ENCODE measurements around the gene ADCY2.

The ADCY2 gene

DNA sequence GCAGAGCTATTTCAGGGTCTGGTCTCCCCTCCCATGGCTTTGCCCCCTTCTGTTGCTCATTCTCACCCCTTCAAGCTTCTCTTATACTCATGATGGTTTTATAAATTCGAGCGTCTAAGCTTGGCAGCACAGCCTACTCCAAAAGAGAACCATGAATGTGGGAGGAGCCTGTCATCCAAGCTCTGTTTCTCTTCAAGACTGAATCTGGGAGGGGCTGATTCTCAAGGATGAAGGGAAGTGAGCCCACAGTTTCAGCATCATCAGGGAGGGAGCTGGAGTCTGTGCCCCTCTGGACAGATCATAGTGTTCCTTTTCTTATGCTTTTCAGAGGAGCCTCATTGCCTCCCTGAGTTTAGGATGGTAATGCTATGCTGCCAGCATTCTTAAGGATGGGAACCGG lies 286.4 kb downstream of the ADCY2 start:
- no peak overlapping the region for H3K4me3 ChIP-seq (ENCODE audit: low read depth, low read length)
- no peak for TF ChIP-seq CTCF (IDR thresholded peaks at IDR 0.05; ENCODE audit: low read depth, low read length, missing control alignments)
- no peak for DNase-seq (ENCODE audit: low read depth)

- DNase-seq (ENCODE audit: low read depth), result no peak
Observed at GRCh38 chr5:7683753-7684152, 287.8 kb downstream of the ADCY2 start.

DNA sequence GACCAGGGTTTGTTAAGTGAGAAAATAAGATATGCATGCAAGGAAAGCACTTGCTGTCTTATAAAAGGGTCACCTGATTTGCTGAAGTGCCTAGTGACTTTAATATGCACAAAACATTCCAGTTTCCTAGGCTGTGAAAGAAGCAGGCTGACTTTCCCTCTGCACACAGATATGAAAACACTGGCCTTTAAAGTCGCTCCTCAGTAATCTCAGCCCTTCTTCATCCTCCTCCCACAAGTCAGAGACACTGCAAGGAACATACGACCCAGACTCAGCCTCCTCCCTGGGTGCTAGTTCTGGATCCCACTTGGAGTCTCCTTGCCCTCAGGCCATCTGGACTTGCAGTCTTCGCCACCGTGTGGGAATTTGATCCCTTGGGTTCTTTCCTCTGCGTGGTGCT lies 288.9 kb downstream of the ADCY2 start:
- H3K4me3 ChIP-seq (ENCODE audit: low read depth, low read length), result no peak overlapping the region
- no peak for DNase-seq (ENCODE audit: low read depth)
- TF ChIP-seq CTCF (IDR thresholded peaks at IDR 0.05; ENCODE audit: low read depth, low read length, missing control alignments), result no peak

More at GRCh38 chr5:7683753-7684152, 287.8 kb downstream of the ADCY2 start:
- no peak overlapping the region for H3K4me3 ChIP-seq (ENCODE audit: low read depth, low read length)
- peak; percentile 8 for TF ChIP-seq CTCF (IDR thresholded peaks at IDR 0.05; ENCODE audit: low read depth, low read length, missing control alignments)

DNA sequence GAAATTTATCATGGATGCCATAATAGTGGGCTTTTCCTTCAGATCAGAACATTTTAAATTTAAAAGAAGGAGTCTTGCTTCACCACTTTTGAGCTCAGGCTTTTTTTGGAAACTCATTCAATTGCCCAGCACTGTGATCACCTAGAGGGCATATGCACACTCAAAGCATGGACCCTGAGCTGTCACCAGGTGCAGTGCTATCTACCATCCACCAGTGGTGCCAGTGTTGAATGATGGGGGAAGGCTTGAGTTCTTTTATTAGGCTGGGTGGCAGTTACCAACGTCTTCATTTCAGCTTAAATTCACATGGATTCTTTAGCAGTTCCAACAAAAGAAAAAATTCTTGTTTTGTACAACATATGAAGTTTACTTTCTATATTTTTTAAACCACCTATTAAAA lies 290.9 kb downstream of the ADCY2 start:
- no peak for TF ChIP-seq CTCF (IDR thresholded peaks at IDR 0.05; ENCODE audit: low read depth, low read length, missing control alignments)
- no peak overlapping the region for H3K4me3 ChIP-seq (ENCODE audit: low read depth, low read length)
- no peak for DNase-seq (ENCODE audit: low read depth)

DNA sequence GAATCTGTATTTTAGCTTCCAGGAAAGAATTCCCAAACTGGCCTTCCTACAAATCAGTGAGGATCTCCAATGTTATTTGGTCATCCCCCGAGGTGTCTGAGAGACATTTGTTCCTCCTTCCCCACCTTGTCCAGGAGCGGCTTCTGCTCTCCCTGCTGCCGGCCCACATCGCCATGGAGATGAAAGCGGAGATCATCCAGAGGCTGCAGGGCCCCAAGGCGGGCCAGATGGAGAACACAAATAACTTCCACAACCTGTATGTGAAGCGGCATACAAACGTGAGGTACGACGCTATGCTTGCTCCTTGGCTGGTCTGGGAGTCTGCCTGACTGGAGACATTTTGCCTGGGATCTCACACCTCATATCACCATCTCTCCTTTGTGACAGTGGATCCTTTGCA lies 294.6 kb downstream of the ADCY2 start:
- no peak for TF ChIP-seq CTCF (IDR thresholded peaks at IDR 0.05; ENCODE audit: low read depth, low read length, missing control alignments)
- DNase-seq (ENCODE audit: low read depth), result no peak
- no peak overlapping the region for H3K4me3 ChIP-seq (ENCODE audit: low read depth, low read length)

DNA sequence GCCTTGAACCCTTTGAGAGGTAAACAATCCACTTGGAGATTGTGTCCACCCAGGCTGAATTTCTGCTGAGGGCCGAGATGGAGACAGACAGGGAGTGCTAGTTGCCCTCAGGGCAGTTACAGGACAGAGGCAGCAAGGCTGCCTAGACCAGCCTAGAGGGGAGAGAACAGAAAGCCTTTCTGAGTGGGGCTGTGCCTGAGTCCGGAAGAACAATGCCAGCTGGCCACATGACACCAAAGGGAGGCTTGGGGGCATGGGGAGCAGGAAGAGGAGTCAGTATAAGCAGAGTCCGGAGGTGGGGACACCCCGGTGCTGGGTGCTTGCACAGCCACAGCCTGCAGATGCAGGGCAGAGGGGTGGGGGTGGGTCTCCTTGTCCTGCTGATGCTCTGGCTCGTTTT lies 309.3 kb downstream of the ADCY2 start:
- H3K4me3 ChIP-seq (ENCODE audit: low read depth, low read length), result no peak overlapping the region
- TF ChIP-seq CTCF (IDR thresholded peaks at IDR 0.05; ENCODE audit: low read depth, low read length, missing control alignments), result no peak
- DNase-seq (ENCODE audit: low read depth), result no peak

DNA sequence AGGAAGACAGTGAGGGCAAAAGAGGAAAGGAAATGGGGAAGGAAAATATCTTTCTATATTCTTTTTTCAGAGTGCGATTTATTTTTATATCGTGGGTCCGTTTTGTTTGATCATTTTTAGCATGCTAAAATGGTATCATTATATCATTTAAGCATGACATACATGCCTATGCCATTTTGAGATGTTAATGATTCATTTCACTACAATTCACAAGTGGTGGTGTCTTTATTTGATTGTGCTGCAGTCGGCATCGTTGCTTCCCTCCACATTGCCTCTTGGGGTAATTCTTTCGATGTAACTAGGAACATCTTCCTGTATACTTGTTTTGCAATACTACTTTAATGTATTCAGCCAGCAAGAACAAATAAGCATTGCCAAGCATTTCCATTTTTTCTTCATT lies 309.8 kb downstream of the ADCY2 start:
- TF ChIP-seq CTCF (IDR thresholded peaks at IDR 0.05; ENCODE audit: low read depth, low read length, missing control alignments), result no peak
- H3K4me3 ChIP-seq (ENCODE audit: low read depth, low read length), result no peak overlapping the region
- no peak for DNase-seq (ENCODE audit: low read depth)

All from GM12864 (cell line).